Fibroblast of skin of back (primary cell): Measurements from ENCODE around the gene AVP. TPM values are rescaled to one million over a fixed set of nuclear protein-coding genes. Genes with fewer than 3 reads are reported as not detected.
A peak's percentile ranks its signal among the peaks of the same experiment; 100 is the strongest.
"Not testable (repeated sequence)": the region's sequence is repeated elsewhere in the genome, so short reads cannot be mapped to it uniquely, and the experiment has no call there.

Experiments used
- DNase-seq: peaks from one replicate; pipeline ENCODE4 v3.0.0-alpha.2; 2013
- polyA plus RNA-seq, 2 experiments: library from polyadenylated mRNA; unstranded; fragments of 120-200 nt; gene quantifications; one replicate each; pipeline ENCODE4 v1.2.1, GENCODE V29; 2013; ENCODE audit not compliant: insufficient read length in 2 of 2

AVP gene, protein sequence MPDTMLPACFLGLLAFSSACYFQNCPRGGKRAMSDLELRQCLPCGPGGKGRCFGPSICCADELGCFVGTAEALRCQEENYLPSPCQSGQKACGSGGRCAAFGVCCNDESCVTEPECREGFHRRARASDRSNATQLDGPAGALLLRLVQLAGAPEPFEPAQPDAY
- polyA plus RNA-seq (2013, experiment 1 of 2; ENCODE audit: insufficient read length), result not detected
- polyA plus RNA-seq (2013, experiment 2 of 2; ENCODE audit: insufficient read length), result not detected

DNA sequence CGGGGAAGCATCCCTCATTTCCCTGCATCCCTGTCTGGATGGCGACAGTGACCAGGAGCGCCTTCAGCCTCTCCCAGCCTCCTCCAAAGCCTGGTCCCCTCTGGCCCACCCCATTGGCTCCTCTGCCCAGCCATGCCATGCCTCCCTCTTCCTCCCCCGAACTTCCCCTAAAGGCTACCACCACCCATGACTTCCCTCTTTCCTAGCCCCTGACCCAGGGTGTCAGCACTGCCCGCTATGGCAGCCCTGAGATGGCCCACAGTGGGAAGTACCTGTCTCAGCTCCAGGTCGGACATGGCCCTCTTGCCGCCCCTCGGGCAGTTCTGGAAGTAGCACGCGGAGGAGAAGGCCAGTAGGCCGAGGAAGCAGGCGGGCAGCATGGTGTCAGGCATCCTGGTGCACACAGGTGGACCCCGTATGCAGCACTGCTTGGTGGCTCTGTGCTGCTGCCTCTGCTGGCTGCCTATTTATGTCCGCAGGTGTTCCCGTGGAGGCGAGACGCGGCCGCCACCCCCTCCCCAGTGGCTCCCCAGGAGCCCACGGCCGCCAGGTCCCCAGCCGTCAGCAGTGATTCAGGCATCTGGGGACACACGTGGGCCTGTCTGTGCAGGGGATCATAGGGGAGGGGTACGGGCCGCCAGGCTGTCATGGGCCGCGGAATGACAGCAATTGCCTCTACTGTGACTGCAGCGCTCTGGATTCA is at the start of gene AVP:
Gene AVP (minus strand): TSS at position 442 of the 703 bp plus-strand sequence. CDS start 50 bp downstream, at position 392.
- DNase-seq, result no peak

GRCh38 chr20:3134151-3134550 is 49.6 kb upstream of the AVP start:
- DNase-seq, result peak; percentile 39

DNA sequence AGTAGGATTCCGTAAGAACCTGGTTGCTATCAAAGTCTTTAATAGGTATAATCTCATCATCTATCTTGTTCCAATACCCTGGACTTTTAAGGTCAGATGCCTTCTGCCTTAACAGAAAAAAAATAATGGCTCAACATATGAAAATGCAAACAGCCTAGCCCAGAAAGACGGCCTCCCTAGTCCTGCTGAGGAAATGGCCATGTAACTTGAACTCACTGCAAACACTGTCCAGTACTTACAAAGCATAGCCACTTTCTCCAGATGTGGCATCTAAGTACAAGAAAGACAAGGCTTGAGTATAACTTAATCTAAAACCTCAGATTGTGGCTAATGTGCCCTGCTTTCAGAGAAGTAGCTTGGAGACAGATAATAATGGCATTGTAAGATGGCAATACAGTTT is 48.6 kb upstream of the AVP start:
- DNase-seq, result no peak

DNA sequence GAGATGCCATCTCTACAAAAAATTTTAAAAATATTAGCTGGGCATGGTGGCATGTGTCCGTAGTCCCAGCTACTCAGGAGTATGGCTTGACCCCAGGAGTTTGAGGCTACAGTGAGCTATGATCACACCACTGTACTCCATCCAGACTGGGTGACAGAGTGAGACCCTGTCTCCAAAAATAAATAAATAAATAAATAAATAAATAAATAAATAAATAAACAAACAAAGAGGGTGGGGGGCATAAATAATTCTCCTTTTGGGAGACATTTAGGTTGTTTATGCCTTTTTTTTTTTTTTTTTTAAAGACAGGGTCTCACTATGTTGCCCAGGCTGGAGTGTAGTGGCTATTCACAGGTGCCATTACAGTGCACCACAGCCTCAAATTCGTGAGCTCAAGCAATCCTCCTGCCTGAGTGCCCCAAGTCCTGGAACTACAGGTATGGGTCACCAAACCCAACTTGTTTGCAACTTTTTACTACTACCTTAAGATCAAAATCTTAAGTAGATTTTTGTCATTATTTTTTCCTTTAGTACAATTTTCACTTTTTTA is 45.6 kb upstream of the AVP start:
- DNase-seq, result no peak

DNA sequence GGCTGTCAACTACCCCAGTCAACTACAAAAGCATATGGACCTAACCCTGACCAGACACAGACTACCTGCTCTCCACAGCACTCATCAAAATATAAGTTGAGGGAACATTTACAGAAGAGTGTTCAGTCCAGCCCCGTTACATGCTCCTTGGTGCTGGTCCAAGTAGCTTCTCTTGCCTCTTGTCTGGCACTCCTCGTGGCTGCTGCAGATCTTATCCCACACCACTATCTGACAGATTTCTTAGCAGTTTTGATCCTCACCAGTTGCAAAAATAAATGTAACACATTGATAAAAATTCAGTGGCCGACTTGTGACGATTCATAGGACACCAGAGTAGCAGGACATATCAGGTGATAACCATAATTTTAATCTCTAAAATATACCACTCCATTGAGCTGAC is 44.6 kb upstream of the AVP start:
- no peak for DNase-seq

DNA sequence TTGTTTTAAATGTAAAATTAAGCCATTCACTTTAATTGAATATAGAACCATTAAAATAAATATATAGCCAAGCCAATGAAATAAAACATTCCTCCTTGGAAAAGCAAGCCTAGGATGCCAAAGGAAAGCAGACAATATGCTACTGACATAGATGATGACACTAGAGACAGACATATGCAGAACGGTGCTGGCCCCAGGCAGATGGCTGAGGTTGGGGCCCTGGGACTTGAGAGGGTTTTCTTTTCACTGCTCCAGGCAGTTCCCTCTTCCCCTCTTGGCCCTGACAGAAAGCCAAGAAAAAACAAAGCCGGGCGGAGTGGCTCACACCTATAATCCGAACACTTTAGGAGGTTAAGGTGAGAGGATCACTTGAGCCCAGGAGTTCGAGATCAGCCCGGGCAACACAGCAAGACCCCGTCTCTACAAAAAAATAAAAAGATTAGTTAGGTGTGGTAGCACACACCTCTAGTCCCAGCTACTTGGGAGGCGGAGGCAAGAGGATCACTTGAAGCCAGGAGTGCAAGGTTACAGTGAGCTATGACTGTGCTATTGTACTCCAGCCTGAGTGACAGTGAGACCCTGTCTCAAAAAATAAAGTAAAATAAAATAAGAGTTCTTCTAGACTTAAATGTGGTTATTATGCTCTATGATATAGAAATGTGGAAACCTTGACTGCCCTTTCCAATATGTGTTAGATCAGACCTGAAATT is 43.9 kb upstream of the AVP start:
- no peak for DNase-seq

GRCh38 chr20:3126527-3126859 is 42.0 kb upstream of the AVP start:
- DNase-seq, result no peak

DNA sequence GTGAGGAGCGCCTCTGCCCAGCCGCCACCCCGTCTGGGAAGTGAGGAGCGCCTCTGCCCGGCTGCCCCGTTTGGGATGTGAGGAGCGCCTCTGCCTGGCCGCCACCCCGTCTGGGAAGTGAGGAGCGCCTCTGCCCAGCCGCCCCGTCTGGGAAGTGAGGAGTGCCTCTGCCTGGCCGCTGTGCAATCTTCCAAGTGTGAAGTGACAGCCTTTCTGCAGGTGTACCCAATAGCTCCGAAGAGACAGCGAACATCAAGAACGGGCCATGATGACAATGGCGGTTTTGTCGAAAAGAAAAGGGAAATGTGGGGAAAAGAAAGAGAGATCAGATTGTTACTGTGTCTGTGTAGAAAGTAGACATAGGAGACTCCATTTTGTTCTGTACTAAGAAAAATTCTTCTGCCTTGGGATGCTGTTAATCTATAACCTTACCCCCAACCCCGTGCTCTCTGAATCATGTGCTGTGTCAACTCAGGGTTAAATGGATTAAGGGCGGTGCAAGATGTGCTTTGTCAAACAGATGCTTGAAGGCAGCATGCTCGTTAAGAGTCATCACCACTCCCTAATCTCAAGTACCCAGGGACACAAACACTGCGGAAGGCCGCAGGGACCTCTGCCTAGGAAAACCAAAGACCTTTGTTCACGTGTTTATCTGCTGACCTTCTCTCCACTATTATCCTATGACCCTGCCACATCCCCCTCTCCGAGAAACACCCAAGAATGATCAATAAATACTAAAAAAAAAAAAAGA is 41.4 kb upstream of the AVP start:
- not testable (repeated sequence) for DNase-seq

DNA sequence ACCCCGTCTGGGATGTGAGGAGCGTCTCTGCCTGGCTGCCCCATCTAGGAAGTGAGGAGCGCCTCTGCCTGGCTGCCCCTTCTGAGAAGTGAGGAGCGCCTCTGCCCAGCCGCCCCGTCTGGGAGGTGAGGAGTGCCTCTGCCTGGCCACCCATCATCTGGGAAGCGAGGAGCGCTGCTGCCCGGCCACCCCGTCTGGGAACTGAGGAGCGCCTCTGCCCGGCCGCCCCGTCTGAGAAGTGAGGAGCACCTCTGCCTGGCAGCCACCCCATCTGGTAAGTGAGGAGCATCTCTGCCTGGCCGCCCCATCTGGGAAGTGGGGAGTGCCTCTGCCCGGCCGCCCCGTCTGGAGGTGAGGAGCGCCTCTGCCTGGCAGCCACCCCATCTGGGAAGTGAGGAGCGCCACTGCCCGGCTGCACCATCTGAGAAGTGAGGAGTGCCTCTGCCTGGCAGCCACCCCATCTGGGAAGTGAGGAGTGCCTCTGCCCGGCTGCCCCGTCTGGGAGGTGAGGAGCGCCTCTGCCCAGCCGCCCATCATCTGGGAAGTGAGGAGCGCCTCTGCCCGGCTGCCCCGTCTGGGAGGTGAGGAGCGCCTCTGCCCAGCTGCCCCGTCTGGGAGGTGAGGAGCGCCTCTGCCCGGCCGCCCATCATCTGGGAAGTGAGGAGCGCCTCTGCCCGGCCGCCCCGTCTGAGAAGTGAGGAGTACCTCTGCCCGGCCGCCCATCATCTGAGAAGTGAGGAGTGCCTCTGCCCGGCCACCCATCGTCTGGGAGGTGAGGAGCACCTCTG is 40.4 kb upstream of the AVP start:
- DNase-seq, result not testable (repeated sequence)

GRCh38 chr20:3124163-3124562 is 39.6 kb upstream of the AVP start:
- DNase-seq, result not testable (repeated sequence)

- no peak for DNase-seq
These were observed 39.0 kb upstream of the AVP start for GRCh38 chr20:3123542-3123941.

GRCh38 chr20:3121955-3122610 is 37.6 kb upstream of the AVP start:
- DNase-seq, result no peak

DNA sequence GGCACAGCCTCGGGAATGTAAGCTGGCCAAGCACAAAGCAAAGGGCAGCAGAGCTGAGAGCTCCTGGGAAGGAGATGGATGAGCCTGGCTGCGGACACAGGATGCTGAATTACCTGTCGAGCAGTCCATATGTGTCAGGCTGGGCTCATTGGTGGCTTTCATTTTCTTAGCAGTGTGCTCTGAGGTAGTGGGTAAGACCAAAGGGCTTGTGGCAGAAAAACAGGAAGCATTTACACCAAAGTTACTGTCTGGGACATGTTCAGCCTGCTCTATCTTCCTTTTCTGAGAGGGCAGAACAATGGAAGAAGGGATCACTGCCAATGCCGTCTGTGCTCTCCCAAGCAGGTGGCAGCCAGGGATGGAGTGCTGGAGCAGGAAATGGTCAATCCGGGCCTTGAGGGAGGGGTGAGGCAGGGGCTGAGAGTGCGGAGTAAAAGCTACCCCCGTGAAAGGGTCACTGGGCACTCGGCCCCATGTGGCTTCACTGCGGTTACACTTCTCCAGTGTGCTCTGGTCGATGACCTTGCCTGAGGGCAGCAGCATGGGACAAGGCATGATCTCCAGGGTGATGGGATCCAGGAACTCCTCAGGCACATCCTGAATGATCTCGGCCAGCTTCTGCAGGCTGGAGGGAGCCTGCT is 36.9 kb upstream of the AVP start:
- no peak for DNase-seq

- DNase-seq, result no peak
These were observed 34.5 kb upstream of the AVP start for GRCh38 chr20:3119044-3119443.

DNA sequence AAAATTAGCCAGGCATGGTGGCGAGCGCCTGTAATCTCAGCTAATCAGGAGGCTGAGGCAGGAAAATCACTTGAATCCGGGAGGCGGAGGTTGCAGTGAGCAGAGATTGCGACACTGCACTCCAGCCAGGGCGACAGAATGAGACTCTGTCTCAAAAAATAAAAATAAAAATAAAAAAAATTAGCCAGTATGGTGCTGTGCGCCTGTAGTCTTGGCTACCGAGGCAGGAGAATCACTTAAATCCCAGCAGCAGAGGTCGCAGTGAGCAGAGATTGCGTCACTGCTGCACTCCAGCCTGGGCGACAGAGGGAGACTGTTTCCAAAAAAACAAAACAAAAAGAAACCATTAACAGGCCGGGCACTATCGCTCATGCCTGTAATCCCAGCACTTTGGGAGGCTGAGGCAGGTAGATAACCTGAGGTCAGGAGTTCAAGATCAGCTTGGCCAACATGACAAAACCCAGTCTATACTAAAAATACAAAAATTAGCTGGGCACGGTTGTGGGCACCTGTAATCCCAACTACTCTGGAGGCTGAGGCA is 33.4 kb upstream of the AVP start:
- DNase-seq, result peak; percentile 65

DNA sequence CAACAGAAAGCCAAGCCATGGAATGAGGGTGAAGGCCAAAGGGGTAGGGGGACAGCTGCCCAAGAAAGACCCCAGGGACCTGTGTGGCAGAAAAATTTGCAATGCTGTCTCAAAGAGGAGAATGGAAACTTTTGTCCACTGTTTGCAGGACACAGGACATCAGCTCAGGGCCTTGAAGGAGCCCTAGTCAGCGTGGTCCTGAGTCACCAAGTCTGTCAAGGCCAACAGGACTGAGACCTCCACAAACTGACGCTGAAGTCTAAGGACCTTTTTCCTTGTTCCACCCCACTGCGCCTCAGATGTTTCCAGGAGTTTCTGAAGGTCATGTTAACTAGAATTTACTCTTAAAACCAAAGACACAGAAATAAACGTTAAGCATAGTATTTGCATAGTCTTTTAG is 31.8 kb upstream of the AVP start:
- no peak for DNase-seq

- peak; percentile 57 for DNase-seq
These were observed 30.9 kb upstream of the AVP start for GRCh38 chr20:3115190-3116107.

DNA sequence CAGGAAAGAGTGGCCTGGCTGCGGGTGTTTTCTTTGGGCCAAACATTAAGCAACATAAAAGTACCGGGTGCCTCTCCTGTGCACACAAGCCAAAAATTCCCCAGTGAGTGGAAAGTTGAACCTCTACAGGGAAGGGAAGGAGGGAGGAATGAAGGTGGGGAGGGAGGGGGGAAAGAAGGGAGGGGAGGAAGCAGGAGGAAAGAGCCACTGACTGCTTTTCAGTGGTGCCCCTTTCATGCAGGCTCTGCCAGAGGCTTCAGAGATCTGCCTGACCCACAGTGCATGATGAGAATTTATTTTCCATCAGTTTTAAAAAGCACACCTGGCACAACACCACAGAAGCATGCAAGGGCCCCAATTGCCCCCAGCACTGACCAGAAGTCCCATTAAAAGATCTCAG is 27.5 kb upstream of the AVP start:
- DNase-seq, result no peak

DNA sequence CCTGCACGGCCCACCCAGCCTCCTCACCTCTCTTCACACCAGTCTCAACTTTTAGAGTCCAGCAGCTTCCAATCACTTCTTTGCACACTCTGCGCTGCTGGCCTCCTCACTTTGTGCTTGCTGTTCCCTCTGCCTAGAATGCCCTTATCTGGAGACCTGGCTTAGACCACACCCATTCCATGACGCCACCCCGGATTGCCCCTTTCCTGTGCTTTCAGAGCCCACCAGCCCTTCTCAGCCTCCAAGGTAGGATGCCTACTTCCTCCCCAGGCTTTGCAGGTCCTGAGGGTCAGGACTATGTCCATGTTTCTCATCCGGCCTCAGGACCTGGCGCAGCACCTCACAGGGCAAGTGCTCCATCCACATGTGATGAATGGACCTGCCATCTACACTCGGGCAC is 27.0 kb upstream of the AVP start:
- DNase-seq, result no peak
